Effector CD4-positive, alpha-beta T cell (primary cell): ENCODE measurements around the gene HK2.

Experiments
- DNase-seq: peaks from one replicate; pipeline ENCODE4 v3.0.0-alpha.2; 2020

Gene HK2

DNA sequence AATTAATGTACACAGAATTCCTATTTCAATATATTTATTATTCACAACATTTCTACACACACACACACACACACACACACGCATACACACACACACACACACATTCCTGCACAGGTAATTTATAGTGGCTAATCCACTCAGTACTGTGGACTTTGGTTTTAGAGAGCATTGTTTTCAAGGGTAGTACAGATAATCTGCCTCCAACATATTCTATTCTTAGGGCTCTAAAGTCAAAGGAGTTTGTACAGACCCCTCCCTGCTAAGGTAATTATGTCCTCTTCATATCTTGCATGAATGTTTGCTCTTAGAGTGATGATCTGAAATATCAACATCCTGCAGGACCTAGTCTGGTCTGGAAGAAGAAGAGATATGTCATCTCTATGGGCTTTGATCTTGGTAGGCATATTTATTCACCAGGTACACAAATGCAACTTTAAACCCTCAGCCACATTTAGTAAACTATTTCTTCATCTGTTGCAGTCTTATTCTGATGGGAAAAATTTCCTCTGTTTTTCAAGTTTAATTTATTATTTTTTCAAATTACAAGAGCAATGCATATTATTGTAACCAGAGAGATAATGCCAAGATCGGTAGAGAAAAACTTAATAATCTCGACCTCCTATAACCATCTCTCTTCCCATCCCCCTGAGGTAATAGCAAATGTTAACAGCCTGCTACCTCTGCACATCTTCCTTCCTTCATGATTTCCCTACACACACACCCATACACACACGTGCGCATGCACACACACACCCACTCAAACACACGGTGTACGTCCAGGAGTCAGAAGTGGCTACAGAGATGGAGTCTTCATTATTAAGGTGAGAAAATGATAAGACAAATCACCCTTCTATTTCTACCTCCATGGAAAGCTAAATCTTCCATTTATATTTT, 106.2 kb downstream of the HK2 start:
- no peak for DNase-seq

DNA sequence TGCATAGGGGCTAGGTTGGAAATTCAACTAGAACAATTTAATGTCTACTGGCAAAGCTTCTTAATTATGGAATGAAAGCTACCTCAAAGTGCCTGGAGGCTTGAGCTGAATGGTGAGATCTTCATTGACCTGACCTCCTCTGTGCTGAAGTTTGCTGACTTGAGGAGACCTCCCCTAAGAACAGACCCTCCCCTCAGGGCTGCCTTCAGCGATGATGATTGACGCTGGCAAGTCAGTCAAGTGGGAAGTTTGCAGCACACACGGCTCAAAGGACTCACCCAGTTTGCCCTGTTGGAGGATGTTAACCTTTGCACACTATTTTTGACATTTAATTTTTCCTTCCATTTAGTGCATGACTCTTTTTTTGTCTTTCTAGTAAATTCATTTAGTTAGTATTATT, 107.4 kb downstream of the HK2 start:
- DNase-seq, result no peak

DNA sequence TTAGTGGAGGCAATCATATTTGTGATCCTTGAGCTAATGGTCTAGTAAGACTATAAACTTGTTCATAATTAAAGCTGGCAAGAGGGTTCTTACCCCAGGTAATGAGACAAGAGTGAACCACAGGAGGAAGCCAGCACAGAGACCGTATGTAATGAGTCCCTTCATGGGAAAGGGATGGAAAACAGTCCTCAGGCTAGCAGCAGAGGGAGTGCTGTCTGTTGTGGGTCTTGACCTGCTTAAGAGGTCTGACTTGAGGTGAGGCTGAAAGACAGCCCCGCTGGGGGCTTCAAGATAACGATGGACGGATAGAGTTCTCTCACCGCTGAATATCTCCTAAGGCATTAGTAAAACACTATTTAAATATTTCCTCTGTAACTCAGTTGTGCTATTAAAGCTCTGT, 108.3 kb downstream of the HK2 start:
- no peak for DNase-seq
